Hematopoietic multipotent progenitor cell treated with erythropoietin and hydrocortisone succinate and interleukin-3 and kit ligand, for 15 days (in vitro differentiated cells): ENCODE data around the gene C7.
A peak's percentile ranks its signal among the peaks of the same experiment; 100 is the strongest.
"Not testable (repeated sequence)": the region's sequence is repeated elsewhere in the genome, so short reads cannot be mapped to it uniquely, and the experiment has no call there.

Source experiments
- DNase-seq: peaks from one replicate; pipeline ENCODE4 v3.0.0-alpha.2; 2015; ENCODE audit warnings: low spot score

C7 gene

DNA sequence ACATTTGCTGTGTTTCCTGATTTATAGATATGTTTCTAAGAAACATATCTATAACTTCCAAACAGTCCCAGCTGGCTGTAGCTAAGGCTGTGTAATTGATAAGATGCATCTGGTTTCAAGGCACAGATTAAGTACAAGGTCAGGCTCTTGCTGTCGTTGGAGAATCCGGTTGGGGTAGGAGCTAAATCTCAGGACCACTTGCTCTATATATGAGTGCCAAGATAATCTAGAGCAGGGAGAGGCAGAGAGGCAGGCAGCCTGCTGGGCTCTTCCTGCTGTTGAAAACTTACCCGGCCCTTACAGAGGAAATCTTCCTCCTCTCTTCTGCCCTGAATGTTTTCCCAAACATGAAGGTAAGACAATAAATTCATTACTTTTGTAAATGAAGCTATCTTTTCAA lies at the start of gene C7:
TSS of gene C7 (plus strand) at position 234 of the 400 bp plus-strand sequence. CDS start at position 348, 114 bp downstream.
- no peak for DNase-seq

DNA sequence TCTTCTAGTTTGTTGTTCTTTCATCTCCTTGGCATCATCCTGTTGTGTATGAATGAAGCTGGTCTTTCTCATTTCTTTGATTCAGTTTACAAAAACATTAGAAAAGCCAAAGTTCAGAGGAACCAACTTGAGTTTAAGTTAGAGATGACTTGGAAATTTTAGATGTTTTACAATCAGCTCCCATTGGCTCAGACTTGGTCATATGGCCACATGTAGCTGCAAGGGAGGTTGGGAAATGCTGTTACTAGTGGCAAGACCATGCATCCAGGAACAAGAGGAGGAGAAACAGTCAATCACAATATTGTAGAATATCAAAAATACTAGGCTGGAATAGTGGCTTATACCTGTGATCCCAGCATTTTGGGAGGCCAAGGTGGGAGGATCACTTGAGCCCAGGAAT lies 48.6 kb upstream of the C7 start:
- no peak for DNase-seq

DNA sequence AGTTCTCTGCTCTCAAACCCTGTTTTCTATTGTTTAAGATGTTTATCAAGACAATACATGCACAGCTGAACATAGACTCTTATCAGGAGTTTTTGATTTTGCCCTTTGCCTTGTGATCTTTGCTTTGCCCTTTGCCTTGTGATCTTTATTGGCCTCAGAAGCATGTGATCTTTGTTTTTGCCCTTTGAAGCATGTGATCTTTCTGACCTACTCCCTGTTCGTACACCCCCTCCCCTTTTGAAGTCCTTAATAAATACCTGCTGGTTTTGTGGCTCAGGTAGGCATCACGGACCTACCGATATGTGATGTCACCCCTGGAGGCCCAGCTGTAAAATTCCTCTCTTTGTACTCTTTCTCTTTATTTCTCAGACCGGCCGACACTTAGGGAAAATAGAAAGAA lies 44.3 kb upstream of the C7 start:
- DNase-seq, result not testable (repeated sequence)

DNA sequence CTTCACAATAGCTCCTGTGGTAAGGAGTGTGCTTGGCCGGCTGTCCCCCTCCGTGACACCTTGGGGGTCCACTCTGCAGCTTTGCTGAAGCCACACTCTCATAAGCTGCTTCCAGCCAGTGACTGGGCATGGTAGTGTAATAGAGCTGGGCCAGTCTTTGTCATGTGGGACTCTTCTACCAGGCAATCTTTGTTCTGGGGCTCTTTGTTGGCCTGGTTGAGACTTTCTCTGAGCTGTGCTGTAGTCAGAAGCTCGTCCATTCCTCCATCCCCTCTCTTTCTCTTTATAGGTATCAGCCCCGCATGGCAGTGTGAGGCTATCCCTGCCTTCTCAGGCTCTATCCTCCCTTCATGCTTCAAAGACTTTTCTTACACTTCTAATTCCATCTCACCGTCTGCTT lies 42.5 kb upstream of the C7 start:
- no peak for DNase-seq

DNA sequence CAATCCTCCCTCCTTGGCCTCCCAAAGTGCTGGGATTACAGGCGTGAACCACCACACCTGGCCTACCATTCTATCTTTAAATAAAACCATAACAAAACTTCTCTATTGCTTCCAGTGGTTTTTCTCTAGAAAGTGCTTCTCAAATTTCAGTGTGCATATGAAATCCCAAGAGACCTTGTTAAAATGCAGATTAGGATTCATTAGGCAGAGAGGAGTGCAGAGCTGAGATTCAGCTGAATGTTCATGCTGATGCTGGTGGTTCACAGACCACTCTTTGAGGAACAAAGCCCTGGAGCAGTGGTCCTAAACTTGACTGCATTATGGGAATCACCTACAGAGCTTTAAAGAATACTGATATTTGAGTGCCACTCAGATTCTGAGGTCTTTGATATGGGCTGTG lies 39.9 kb upstream of the C7 start:
- DNase-seq, result no peak

DNA sequence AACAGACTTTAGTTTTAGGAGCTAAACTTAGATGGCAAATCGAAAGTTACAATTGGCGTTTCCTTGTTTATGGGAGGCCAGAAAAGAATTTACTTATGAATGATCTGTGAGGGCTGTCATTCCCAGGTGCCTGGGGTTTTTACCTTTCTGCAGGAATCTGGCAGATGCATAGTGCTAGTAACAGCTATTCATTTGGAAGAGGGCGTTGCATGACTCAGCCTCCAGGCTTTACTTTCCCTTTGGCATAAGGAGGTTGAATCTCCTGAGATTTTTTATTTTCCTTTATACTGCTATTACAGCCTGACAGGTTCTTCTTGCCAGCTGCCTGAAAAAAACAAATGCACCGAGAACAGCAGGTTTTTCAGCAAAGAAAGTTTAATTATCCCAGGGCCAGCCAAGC lies 38.1 kb upstream of the C7 start:
- DNase-seq, result no peak

DNA sequence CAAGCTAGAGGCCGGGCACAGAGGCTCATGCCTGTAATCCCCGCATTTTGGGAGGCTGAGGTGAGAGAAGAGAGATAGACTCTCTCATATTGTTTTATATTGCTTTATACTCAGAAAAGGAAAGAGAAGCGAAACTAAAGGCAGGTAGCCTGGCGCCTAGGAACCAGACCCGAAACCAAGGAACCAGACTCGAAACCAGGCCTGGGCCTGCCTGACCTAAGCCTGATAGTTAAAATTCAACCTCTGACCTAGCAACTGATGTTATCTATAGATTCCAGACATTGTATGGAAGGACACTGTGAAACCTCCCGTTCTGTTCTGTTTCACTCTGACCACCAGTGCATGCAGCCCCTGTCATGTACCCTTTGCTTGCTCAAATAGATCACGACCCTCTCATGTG lies 37.0 kb upstream of the C7 start:
- not testable (repeated sequence) for DNase-seq

DNA sequence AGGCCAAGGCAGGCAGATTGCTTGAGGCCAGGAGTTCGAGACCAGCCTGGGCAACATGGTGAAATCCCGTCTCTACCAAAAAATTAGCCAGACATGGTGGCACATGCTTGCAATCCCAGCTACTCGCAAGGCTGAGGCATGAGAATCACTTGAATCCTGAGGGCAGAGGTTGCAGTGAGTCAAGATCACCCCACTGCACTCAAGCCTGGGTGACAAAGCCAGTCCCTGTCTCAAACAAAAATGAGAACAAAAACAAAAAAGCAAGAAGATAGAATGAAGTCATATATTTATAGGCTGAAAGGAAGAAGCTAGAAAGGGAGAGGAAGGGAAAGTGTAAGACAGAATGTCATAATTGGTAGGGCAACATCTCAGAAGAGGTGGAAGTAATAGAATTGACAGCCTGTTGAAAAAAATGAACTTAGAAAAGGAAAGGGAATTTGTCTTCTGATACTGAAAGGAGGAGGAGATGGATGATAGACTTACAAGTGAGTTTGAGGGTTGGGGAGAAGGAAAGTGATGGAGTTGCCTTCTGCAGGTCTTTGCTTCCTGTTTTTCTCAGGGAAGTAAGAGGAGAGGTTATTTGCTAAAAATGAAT lies 35.9 kb upstream of the C7 start:
- DNase-seq, result no peak

DNA sequence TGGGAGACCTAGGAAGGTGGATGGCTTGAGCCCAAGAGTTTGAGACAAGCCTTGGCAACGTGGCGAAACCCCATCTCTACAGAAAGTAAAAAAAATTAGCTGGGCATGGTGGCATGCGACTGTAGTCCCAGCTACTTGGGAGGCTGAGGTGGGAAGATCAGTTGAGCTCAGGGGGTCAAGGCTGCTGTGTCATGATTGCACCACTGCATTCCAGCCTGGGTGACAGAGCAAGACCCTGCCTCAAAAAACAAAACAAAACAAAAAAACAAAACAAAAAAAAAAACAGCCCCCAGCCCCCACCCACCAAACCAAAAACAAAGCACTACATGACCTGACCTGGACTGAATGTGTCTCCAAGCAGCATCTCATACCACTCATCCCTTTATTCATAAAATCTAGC lies 33.3 kb upstream of the C7 start:
- no peak for DNase-seq

DNA sequence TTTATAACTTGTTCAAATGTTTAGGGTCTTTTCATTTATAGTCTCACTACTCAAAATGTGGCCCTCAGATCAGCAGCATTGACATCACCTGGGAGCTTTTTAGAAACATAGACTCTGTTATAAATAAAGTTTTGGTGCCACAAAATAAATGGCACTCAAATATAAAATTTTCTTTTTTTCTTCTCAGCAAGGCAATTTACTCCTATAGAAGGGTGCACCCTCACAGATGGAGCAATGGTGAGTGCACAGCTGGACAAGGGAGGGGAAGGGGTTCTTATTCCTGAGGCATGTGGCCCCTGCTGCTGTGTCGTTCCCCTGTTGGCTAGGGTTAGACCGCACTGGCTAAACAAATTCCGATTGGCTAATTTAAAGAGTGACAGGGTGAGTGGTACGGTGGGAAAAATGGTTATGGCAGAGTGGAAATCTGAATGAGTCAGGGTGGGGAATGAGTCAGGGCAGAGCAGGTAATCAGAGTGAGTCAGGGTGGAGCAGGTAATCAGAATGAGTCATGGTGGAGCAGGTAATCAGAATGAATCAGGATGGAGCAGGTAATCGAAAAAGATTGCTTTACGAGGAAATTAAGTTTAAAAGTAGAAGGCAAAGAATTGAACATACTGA lies 31.8 kb upstream of the C7 start:
- DNase-seq, result no peak

DNA sequence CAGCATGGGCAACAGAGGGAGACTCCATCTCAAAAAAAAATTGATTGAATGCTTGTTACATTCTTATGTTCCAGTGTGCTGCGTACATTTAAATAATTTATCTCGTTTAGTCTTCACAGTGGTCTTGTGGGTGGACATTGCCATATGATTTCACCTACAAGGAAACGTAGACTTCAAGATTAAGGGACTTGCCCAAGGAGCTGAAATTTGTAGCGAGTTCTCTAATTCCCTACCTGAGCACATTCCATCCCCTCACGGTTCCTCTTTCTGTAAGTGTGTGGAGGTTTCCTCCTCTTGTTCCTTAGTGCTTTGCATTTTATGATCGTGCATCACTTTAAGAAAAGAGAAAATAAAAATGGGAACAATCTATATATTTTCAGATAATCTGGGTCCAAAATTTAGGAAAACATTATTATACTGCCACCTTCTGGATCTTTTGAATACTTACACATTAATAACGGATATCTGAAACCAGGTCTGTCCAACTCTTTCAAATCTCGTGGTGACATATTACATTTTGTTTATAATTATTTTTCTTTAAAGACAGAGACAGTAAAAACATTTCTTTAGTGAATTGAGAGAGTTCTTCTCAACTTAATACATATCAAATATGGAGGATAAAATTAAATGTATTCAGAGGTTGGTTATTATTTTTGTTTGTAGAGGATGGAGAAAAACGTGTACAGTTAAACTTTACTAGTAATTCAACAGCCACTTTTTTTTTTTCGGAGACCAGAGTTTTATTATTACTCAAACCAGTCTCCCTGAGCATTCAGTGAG lies 29.9 kb upstream of the C7 start:
- DNase-seq, result peak; percentile 64

DNA sequence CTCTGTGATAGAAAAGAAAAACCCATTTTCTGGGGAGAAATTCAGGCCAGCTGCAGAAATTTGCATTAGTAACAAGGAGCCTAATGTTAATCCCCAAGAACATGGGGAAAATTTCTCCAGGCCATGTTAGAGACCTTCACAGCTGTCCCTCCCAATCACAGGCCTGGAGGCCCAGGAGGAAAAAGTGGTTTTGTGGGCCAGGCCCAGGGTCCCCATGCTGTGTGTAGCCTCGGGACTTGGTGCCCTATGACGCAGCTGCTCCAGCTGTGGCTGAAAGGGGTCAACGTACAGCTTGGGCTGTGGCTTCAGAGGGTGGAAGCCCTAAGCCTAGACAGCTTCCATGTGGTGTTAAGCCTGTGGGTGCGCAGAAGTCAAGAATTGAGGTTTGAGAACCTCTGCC lies 27.0 kb upstream of the C7 start:
- DNase-seq, result no peak

DNA sequence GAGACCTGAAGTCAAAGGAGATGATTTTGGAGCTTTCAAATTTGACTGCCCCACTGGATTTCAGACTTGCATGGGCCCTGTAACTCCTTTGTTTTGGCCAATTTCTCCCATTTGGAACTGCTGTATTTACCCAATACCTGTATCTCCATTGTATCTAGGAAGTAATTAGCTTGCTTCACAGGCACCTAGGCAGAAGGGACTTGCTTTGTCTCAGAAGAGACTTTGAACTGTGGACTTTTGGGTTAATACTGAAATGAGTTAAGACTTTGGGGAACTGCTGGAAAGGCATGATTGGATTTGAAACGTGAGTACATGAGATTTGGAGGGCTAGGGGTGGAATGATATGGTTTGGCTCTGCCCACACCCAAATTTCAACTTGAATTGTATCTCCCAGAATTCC lies 26.2 kb upstream of the C7 start:
- DNase-seq, result not testable (repeated sequence)

DNA sequence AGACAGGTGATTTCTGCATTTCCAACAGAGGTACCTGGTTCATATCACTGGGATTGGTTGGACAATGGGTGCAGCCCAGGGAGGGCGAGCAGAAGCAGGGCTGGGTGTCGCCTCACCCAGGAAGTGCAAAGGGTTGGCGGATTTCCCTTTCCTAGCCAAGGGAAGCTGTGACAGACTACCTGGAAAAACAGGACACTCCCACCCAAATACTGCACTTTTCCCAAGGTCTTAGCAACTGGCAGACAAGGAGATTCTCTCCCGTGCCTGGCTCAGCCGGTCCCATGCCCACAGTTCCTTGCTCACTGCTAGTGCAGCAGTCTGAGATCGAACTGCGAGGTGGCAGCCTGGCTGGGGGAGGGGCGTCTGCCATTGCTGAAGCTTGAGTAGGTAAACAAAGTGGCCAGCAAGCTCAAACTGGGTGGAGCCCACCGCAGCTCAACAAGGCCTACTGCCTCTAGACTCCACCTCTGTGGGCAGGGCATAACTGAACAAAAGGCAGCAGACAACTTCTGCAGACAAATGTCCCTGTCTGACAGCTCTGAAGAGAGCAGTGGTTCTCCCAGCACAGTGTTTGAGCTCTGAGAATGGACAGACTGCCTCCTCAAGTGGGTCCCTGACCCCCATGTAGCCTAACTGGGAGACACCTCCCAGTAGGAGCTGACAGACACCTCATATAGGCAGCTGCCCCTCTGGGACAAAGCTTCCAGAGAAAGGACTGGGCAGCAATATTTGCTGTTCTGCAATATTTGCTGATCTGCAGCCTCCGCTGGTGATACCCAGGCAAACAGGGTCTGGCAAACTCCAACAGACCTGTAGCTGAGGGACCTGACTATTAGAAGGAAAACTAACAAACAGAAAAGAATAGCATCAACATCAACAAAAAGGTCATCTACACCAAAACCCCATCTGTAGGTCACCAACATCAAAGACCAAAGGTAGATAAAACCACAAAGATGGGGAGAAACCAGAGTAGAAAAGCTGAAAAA lies 13.6 kb upstream of the C7 start:
- not testable (repeated sequence) for DNase-seq

DNA sequence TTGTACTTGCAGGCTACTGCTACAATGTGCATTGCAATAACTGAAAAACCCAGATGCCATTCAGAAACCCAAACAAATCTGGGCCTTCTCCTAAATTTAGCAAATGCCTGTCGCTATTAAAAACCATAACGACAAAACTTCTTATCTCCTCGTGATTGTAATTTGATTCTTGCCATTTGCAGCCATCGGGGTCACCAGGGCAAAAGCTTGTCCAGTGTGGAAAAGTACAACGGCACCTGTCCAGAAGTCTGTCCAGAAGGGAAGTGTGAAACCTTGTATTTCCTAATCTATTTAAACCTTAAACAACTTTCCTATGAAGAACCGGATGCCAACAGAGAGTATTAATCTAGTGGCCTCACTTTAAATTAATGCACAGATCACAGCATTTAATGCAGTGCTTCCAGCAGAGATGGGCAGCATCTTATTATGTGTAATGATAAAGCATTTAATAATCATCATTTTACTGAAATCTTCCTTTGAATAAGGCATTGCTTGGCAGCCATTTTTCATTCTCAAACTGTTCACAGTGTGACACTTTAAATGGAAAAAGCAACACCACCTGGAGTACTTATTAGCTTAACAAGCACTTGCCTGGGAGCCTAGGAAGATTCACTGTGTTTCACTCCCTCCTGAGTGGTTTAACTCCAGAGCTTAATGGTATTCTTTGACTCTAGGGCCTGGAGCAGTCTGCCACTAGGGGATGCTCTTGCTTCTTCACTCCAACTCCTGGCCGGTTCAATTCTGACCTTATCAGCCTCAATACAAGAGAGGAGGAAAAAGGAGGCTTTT lies 4.9 kb upstream of the C7 start:
- peak; percentile 20 for DNase-seq

DNA sequence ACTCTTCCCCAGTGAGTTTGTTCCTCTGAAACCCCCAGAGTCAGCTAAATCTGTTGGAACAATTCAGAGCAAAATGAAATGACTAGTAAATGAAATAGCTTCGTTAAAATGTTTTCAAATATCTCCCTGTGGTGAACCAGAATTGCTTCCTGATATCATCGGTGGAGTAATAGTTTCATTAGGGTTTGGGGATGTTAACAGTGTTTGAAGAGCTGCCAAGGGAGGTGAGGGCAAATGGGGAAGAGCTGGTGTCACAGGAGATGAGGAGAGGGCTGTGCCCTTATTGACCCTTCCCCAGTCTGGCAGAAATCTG lies 4.3 kb upstream of the C7 start:
- DNase-seq, result no peak

DNA sequence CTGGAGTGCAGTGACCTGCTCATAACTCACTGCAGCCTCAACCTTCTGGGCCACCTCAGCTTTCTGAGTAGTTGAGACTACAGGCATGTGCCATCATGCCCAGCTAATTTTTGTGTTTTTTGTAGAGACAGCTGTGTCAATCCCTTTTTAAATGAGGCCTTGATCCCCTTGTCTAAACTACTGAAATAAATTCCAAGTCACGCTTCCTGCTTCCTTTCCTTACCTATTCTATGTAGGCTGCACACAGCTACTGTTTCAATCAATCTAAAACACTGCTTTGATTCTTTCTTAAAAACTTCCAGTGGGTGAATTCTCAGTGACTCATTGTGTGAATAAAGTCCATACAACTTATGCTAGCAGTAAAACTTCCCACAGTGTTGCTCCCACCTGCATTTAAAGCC lies 2.9 kb upstream of the C7 start:
- DNase-seq, result no peak

DNA sequence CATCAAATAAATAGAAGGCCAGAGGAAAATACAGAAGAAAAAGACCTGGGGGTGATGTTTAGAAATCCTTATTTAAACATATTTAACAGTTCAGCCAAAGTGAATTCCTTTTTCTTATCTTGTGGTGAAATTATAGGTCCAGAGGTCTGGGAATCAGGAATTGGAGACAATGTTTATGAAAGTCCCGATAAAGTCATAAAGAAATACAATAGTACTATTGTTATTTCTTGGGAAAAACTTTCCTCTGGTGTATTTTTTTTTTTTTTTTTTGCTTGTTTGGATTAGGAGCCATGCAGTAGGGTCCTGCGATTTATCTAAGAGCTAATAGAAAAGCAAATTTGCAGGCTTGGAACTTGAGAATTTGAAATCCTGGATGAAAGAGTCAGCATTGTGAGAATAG lies 426 bp downstream of the C7 start:
- no peak for DNase-seq

DNA sequence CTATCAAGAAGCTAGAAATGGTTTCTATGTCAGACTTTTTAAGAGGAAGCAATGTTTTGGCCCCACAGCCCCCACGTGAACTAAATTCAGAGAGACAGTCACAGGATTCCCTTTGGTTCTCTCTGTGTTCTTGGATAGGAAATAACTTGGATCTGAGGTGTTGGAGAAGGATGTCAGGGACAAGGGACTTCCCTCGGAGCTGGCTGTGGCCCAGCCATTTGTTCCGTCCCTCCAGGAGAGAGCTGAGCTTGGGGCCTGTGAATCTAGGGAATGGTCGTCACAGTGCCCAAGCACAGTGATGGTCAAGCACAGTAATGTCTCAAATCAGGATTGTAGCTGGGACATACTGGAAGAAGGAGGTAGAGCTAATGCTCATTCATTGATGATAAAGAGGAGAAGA lies 2.0 kb downstream of the C7 start:
- DNase-seq, result no peak

DNA sequence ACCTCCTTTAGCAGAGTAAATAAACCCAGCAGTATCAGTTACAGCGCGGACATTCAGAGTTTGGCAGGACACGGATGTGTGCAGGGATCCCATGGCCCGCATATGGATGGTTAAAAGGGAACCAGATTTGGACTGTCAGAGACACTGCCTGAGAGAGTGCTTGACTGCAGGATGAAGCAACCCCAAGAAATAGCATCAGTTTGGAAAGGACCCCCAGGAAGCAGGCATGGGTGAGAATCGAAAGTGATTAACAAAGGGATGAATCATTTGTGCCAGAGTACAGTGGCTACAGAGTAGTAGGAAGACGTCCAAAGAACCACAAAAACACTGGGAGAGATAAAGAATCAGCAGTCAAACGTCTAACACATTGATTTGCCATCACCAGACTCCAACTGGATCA lies 5.5 kb downstream of the C7 start:
- DNase-seq, result no peak

DNA sequence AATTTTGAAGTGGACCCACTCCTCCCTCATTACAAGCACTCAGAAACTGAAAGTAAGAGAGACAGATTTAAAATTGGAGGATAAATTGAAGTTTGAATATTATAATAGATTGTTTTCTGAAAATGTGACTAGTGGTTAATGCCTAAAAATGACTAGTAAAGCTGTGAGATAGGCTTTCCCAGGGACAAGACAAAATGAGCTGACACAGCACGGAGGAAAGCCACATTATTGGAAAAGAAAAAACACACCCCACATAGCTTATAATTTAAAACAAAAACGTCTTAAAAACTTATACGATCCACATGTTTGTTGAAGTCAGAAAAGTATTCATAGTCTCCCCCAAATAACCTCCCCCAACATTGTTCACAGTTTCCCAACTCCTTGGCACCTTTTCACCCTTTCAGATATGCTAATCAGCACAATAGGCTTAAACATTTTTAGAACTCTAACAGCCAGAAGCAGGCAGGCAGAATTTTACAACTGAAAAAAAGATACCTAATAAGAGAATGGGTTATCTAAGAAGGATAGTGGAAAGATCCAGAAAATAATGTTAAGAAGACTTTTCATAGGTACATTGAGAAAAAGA lies 6.1 kb downstream of the C7 start:
- DNase-seq, result no peak
